ENCODE data around the gene TMEM221.

TMEM221 gene

GRCh38 chr19:17467471-17468301, 19.2 kb upstream of the TMEM221 start:
- peaks cover 12% of the 10 kb centered on the region for H3K36me3 Mint-ChIP-seq (ENCODE audit: low read depth)
- H3K4me3 Mint-ChIP-seq: no peak overlapping the region
- intact Hi-C loops (cut with micrococcal nuclease): loop anchor here (5.0 kb wide), 1 partner anchor 120 kb away; no protein-coding TSS in a partner anchor
- peak overlapping the region; percentile 92 for H3K27ac Mint-ChIP-seq
- peaks cover 53% of the 10 kb centered on the region for H3K4me1 Mint-ChIP-seq (ENCODE audit: low read depth)
- H3K9me3 Mint-ChIP-seq: no peaks in the 10 kb centered on the region
- H3K27me3 Mint-ChIP-seq: peaks cover 10% of the 10 kb centered on the region

- Mint-ChIP-seq H3K27me3 (peaks cover 19% of the 10 kb centered on the region), H3K9me3 (no peaks in the 10 kb centered on the region), H3K4me1 (ENCODE audit: low read depth) (peaks cover 40% of the 10 kb centered on the region), H3K4me3 (no peak overlapping the region), H3K36me3 (ENCODE audit: low read depth) (peaks cover 12% of the 10 kb centered on the region), H3K27ac (no peak overlapping the region)
- intact Hi-C loops (cut with micrococcal nuclease): loop anchor here (1.0 to 5.0 kb wide), 2 partner anchors 71 to 119 kb away; no protein-coding TSS in a partner anchor
Observed at GRCh38 chr19:17466487-17466850, 18.0 kb upstream of the TMEM221 start.

- Mint-ChIP-seq H3K4me3 (no peak within 1 kb of the TSS), H3K36me3 (ENCODE audit: low read depth) (no peaks in the 10 kb centered on the region), H3K4me1 (ENCODE audit: low read depth) (no peaks in the 10 kb centered on the region), H3K27me3 (peaks cover 59% of the 10 kb centered on the region), H3K9me3 (no peaks in the 10 kb centered on the region), H3K27ac (no peak within 1 kb of the TSS)
- intact Hi-C loops (cut with micrococcal nuclease): no loop called here
Observed at GRCh38 chr19:17460372-17461230, 12.1 kb upstream of the TMEM221 start, which contains the start of gene NXNL1. TSS of gene NXNL1 (minus strand) at chr19:17460926. CDS start at chr19:17460869, 57 bp downstream.

DNA sequence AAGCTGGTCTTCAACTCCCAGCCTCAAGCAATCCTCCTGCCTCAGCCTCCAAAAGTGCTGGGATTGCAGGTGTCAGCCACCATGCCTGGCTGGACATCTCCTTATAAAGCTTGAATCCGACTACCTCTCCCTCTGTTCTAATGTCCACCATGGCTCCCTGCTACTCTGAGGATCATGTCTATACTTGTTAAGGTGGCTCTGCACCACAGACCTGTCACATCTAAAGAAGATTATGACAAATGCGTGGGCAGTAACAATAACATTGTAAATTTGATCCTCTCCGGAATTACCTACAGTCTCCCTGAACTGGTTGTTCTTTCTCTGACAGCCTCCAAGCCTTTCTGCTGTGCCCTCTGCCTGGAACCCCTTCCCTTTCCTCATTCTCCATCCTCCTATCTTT, 10.5 kb upstream of the TMEM221 start:
- no peak overlapping the region for H3K4me3 Mint-ChIP-seq
- no peaks in the 10 kb centered on the region for H3K36me3 Mint-ChIP-seq (ENCODE audit: low read depth)
- intact Hi-C loops (cut with micrococcal nuclease): no loop called here
- H3K27me3 Mint-ChIP-seq: peaks cover 73% of the 10 kb centered on the region
- no peak overlapping the region for H3K27ac Mint-ChIP-seq
- no peaks in the 10 kb centered on the region for H3K4me1 Mint-ChIP-seq (ENCODE audit: low read depth)
- H3K9me3 Mint-ChIP-seq: no peaks in the 10 kb centered on the region

- Mint-ChIP-seq H3K36me3 (ENCODE audit: low read depth) (no peaks in the 10 kb centered on the region), H3K27me3 (peaks cover 76% of the 10 kb centered on the region), H3K9me3 (no peaks in the 10 kb centered on the region), H3K4me1 (ENCODE audit: low read depth) (peaks cover 6% of the 10 kb centered on the region), H3K4me3 (no peak overlapping the region), H3K27ac (no peak overlapping the region)
- intact Hi-C loops (cut with micrococcal nuclease): no loop called here
Observed at GRCh38 chr19:17457616-17458015, 9.1 kb upstream of the TMEM221 start.

GRCh38 chr19:17456127-17456526, 7.7 kb upstream of the TMEM221 start:
- Mint-ChIP-seq H3K4me3 (no peak overlapping the region), H3K9me3 (no peaks in the 10 kb centered on the region), H3K4me1 (ENCODE audit: low read depth) (peaks cover 7% of the 10 kb centered on the region), H3K27me3 (peaks cover 64% of the 10 kb centered on the region), H3K27ac (no peak overlapping the region), H3K36me3 (ENCODE audit: low read depth) (no peaks in the 10 kb centered on the region)
- intact Hi-C loops (cut with micrococcal nuclease): no loop called here

- Mint-ChIP-seq H3K4me3 (no peak overlapping the region), H3K9me3 (no peaks in the 10 kb centered on the region), H3K27me3 (peaks cover 58% of the 10 kb centered on the region), H3K36me3 (ENCODE audit: low read depth) (no peaks in the 10 kb centered on the region), H3K27ac (no peak overlapping the region), H3K4me1 (ENCODE audit: low read depth) (peaks cover 13% of the 10 kb centered on the region)
- intact Hi-C loops (cut with micrococcal nuclease): no loop called here
Observed at GRCh38 chr19:17455308-17456123, 7.0 kb upstream of the TMEM221 start.

DNA sequence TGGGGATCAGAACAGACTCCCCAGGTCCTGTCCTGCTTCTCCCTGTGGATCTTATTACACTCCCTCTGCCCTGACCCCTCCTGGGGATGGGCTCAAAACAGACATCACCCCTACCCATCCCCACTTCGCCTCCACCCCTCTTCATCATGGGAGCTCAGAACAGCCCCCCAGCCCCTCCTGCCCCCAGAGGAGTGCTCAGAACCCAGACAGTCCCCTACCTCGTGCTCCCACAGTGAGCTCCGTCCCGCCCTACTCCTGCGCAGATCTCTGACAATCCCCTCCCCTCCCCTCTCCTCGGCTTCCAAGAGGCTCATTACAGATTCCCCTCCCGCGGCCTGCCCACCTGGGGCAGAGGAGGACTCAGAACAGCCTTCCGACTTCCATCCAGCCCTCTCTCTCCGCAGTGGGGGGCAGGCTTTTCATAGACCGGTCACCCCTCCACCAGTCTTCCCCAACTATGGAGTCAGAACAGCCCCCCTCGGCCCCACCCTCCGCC, 6.2 kb upstream of the TMEM221 start:
- Mint-ChIP-seq H3K4me3 (no peak overlapping the region), H3K36me3 (ENCODE audit: low read depth) (no peaks in the 10 kb centered on the region), H3K27ac (no peak overlapping the region), H3K4me1 (ENCODE audit: low read depth) (peaks cover 13% of the 10 kb centered on the region), H3K9me3 (no peaks in the 10 kb centered on the region), H3K27me3 (peaks cover 62% of the 10 kb centered on the region)
- intact Hi-C loops (cut with micrococcal nuclease): no loop called here

- H3K9me3 Mint-ChIP-seq: no peaks in the 10 kb centered on the region
- no peaks in the 10 kb centered on the region for H3K36me3 Mint-ChIP-seq (ENCODE audit: low read depth)
- no peak overlapping the region for H3K4me3 Mint-ChIP-seq
- peaks cover 64% of the 10 kb centered on the region for H3K27me3 Mint-ChIP-seq
- intact Hi-C loops (cut with micrococcal nuclease): no loop called here
- no peak overlapping the region for H3K27ac Mint-ChIP-seq
- H3K4me1 Mint-ChIP-seq (ENCODE audit: low read depth): peaks cover 13% of the 10 kb centered on the region
Observed at GRCh38 chr19:17451820-17452219, 3.4 kb upstream of the TMEM221 start.

GRCh38 chr19:17450264-17451075, 2.0 kb upstream of the TMEM221 start:
- Mint-ChIP-seq H3K9me3 (no peaks in the 10 kb centered on the region), H3K4me3 (no peak overlapping the region), H3K27me3 (peaks cover 51% of the 10 kb centered on the region), H3K27ac (no peak overlapping the region), H3K36me3 (ENCODE audit: low read depth) (no peaks in the 10 kb centered on the region), H3K4me1 (ENCODE audit: low read depth) (peaks cover 13% of the 10 kb centered on the region)
- intact Hi-C loops (cut with micrococcal nuclease): no loop called here

DNA sequence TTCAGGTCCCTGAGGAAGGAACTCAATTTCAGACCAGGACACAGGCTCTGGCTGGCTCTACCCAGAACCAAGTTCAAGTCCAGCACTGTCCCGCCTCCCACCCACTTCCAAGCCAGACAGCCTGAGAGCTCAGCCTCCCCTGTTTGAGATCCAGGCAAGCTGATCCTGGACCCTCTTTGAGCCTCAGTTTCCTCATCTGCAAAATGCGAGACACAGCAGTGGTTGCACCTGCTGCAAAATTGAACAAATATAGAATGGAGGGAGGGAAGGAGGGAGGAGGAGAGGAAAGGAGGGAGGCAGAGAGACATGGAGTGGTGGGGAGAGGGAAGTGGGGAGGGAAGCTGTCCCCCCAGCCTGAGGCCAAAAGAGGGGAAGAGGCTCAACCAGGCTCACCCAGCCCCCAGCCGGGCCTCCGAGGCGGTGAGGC, 751 bp downstream of the TMEM221 start:
- Mint-ChIP-seq H3K4me1 (ENCODE audit: low read depth) (peaks cover 7% of the 10 kb centered on the region), H3K4me3 (no peak overlapping the region), H3K9me3 (no peaks in the 10 kb centered on the region), H3K27me3 (peaks cover 28% of the 10 kb centered on the region), H3K36me3 (ENCODE audit: low read depth) (no peaks in the 10 kb centered on the region), H3K27ac (no peak overlapping the region)
- intact Hi-C loops (cut with micrococcal nuclease): loop anchor here (5.0 kb wide), 1 partner anchor 50 kb away; no protein-coding TSS in a partner anchor

DNA sequence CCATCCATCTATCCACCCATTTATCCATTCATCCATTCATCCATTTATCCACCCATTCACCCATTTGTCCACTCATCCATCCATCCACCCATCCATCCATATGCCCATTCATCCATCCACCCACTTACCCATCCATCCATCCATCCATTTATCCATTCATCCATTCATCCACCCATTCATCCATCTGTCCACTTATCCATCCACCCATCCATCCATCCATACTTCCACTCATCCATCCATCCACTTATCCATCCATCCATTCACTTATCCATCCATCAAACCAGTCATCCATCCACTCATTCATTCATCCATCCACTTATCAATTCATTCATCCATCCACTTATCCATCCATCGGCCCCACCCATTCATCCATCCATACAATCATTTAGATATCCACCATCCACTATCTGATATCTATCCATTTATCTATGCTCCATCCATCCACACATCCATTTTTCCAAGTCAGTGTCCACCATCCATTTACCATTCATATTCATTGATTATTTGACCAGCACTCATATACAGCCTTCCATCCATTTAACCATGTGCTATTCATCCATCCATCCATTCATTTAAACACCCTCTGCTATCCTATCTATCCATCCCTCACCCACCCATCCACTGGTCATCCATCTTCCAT, 2.8 kb downstream of the TMEM221 start:
- Mint-ChIP-seq H3K27ac (no peak overlapping the region), H3K9me3 (no peaks in the 10 kb centered on the region), H3K4me1 (ENCODE audit: low read depth) (peaks cover under 1% of the 10 kb centered on the region), H3K36me3 (ENCODE audit: low read depth) (no peaks in the 10 kb centered on the region), H3K4me3 (no peak overlapping the region), H3K27me3 (peaks cover 28% of the 10 kb centered on the region)
- intact Hi-C loops (cut with micrococcal nuclease): loop anchor here (5.0 kb wide), 1 partner anchor 48 kb away; no protein-coding TSS in a partner anchor

Data from dendritic cell treated with granulocyte-macrophage colony-stimulating factor and Interleukin-4, amounts not matched to agents 40 ng/mL and 50 ng/mL, for 4 days (primary cell).